HG03196 (cell line): ENCODE measurements around the gene FRMD1.

Experiments used
- ATAC-seq: cut with Tn5 transposase; IDR thresholded peaks from one replicate; pipeline ENCODE4 v1.9.1; 2021; ENCODE audit not compliant: unreplicated experiment

Gene FRMD1

GRCh38 chr6:168044521-168045130 lies 34.4 kb downstream of the FRMD1 start:
- ATAC-seq, result no peak

GRCh38 chr6:168043848-168044415 lies 35.1 kb downstream of the FRMD1 start:
- no peak for ATAC-seq

- no peak for ATAC-seq
Observed at GRCh38 chr6:168043193-168043847, 35.7 kb downstream of the FRMD1 start.

- ATAC-seq, result no peak
Observed at GRCh38 chr6:168042426-168043192, 36.4 kb downstream of the FRMD1 start.

GRCh38 chr6:168041928-168042327 lies 37.1 kb downstream of the FRMD1 start:
- ATAC-seq, result no peak

GRCh38 chr6:168040856-168041496 lies 38.0 kb downstream of the FRMD1 start:
- no peak for ATAC-seq

- ATAC-seq, result no peak
Observed at GRCh38 chr6:168039849-168040248, 39.2 kb downstream of the FRMD1 start.

GRCh38 chr6:168039301-168039700 lies 39.7 kb downstream of the FRMD1 start:
- no peak for ATAC-seq

- ATAC-seq, result no peak
Observed at GRCh38 chr6:168038576-168039140, 40.4 kb downstream of the FRMD1 start.

- no peak for ATAC-seq
Observed at GRCh38 chr6:168037856-168038255, 41.2 kb downstream of the FRMD1 start.

GRCh38 chr6:168037242-168037641 lies 41.8 kb downstream of the FRMD1 start:
- no peak for ATAC-seq

GRCh38 chr6:168035661-168036545 lies 43.1 kb downstream of the FRMD1 start:
- no peak for ATAC-seq

- no peak for ATAC-seq
Observed at GRCh38 chr6:168035098-168035660, 43.8 kb downstream of the FRMD1 start.

GRCh38 chr6:168034537-168034936 lies 44.5 kb downstream of the FRMD1 start:
- ATAC-seq, result no peak

GRCh38 chr6:168033791-168034190 lies 45.2 kb downstream of the FRMD1 start:
- no peak for ATAC-seq

- no peak for ATAC-seq
Observed at GRCh38 chr6:168032005-168032760, 46.8 kb downstream of the FRMD1 start.

GRCh38 chr6:168031411-168031971 lies 47.5 kb downstream of the FRMD1 start:
- ATAC-seq, result no peak

- ATAC-seq, result no peak
Observed at GRCh38 chr6:168030908-168031307, 48.1 kb downstream of the FRMD1 start.
